GM12878 (cell line): ENCODE data around the gene AGER. TPM values are rescaled to one million over a fixed set of nuclear protein-coding genes. Genes with fewer than 3 reads are reported as not detected.

Experiments
- ATAC-seq: fragments of 200-7000 bp; cut with Tn5 transposase; 3 replicates; pipeline ENCODE4 v1.9.1; 2020; ENCODE audit warnings: mild to moderate bottlenecking, moderate library complexity
- BruUV-seq: library from RNA; stranded (reverse); fragments of 400-500 nt; replicated peaks from 2 replicates; lab custom pipeline; 2021; lab: Mats Ljungman, UMichigan
- CTCF ChIA-PET: fragments of 300-600 bp; sonication (Branson Sonifier 250); formaldehyde crosslinking; extraction: SDS; loops from one replicate; lab custom pipeline; 2021; ENCODE audit warnings: inconsistent platforms; lab: Yijun Ruan, JAX
- POLR2A ChIA-PET: fragments of 350-600 bp; formaldehyde crosslinking; extraction: SDS; loops from one replicate; lab custom pipeline; 2021; ENCODE audit warnings: inconsistent platforms; lab: Charles Lee
- RAD21 ChIA-PET: fragments of 300-600 bp; sonication (Branson Sonifier 250); formaldehyde crosslinking; loops from one replicate; lab custom pipeline; 2023; ENCODE audit warnings: antibody characterized with exemption; ENCODE audit not compliant: unreplicated experiment; lab: Charles Lee
- SMC1A ChIA-PET: fragments of 300-600 bp; sonication (Branson Sonifier 250); formaldehyde crosslinking; loops from one replicate; lab custom pipeline; 2023; ENCODE audit not compliant: unreplicated experiment, uncharacterized antibody; lab: Charles Lee
- DNase-seq: peaks from one replicate; pipeline ENCODE4 v3.0.0-alpha.2; 2011; ENCODE audit warnings: low read depth, low spot score
- FAIRE-seq: peaks from 3 replicates; lab custom pipeline; 2011; peaks lifted over from hg19 to GRCh38; lab: Jason Lieb, UNC
- H2AFZ ChIP-seq: 2 replicates; pipeline ENCODE4 v1.6.0; 2011; ENCODE audit warnings: low read depth, low read length, control low read depth; ENCODE audit not compliant: control insufficient read depth
- H3K27ac ChIP-seq: 2 replicates; pipeline ENCODE4 v1.5.1; 2011; ENCODE audit warnings: control low read depth; ENCODE audit not compliant: control insufficient read depth, insufficient read depth
- H3K27me3 ChIP-seq, 2 experiments: replicated peaks in 1 of 2; 2 replicates each; pipeline versions ENCODE4 v1.6.0 to v1.6.1; 2011; ENCODE audit warnings: low read length in 1 of 2; ENCODE audit not compliant: control insufficient read depth in 2 of 2, insufficient read depth in 2 of 2
- H3K36me3 ChIP-seq, 2 experiments: 2 replicates each; pipeline ENCODE4 v1.5.1; 2011; ENCODE audit warnings: low read length in 1 of 2; ENCODE audit not compliant: control insufficient read depth in 2 of 2, insufficient read depth in 2 of 2
- H3K4me1 ChIP-seq: 2 replicates; pipeline ENCODE4 v1.6.1; 2011; ENCODE audit warnings: mild to moderate bottlenecking, low read length, moderate library complexity, mixed read lengths; ENCODE audit not compliant: control insufficient read depth, insufficient read depth
- H3K4me2 ChIP-seq: 2 replicates; pipeline ENCODE4 v1.6.0; 2011; ENCODE audit warnings: control low read depth; ENCODE audit not compliant: control insufficient read depth, insufficient read depth
- H3K4me3 ChIP-seq: fragments of 200-600 bp; sonication (generic); 2 replicates; pipeline ENCODE4 v1.5.1; 2016
- H3K79me2 ChIP-seq: 2 replicates; pipeline ENCODE4 v1.6.0; 2011; ENCODE audit warnings: low read length; ENCODE audit not compliant: control insufficient read depth, insufficient read depth
- H3K9ac ChIP-seq: 2 replicates; pipeline ENCODE4 v1.8.0; 2011; ENCODE audit warnings: low read length, control low read depth, mixed read lengths; ENCODE audit not compliant: control insufficient read depth, insufficient read depth
- H3K9me3 ChIP-seq: replicated peaks from 3 replicates; pipeline ENCODE4 v1.5.1; 2011; ENCODE audit warnings: mild to moderate bottlenecking, low read length; ENCODE audit not compliant: control insufficient read depth, insufficient read depth
- H4K20me1 ChIP-seq: 2 replicates; pipeline ENCODE4 v1.6.0; 2011; ENCODE audit not compliant: control insufficient read depth, insufficient read depth
- ATF7 ChIP-seq: fragments of 450-650 bp; IDR thresholded peaks from 2 replicates; pipeline ENCODE4 v1.6.1; 2016; ENCODE audit warnings: low read depth, mild to moderate bottlenecking
- CTCF ChIP-seq, 3 experiments: IDR thresholded peaks in 2 of 3; conservative IDR thresholded peaks in 1 of 3; 2 replicates each; pipeline ENCODE4 v1.5.1; 2011; ENCODE audit warnings: low read depth in 3 of 3, low read length in 3 of 3, mild to moderate bottlenecking in 3 of 3, control low read depth in 2 of 3, moderate library complexity in 2 of 3, inconsistent platforms in 1 of 3, mixed read lengths in 1 of 3; ENCODE audit not compliant: control insufficient read depth in 2 of 3, insufficient read depth in 1 of 3; ENCODE audit errors: extremely low read depth in 1 of 3
- EED ChIP-seq: sonication (generic); IDR thresholded peaks from 2 replicates; pipeline ENCODE4 v1.6.1; 2016; ENCODE audit warnings: antibody characterized with exemption, low read depth
- EP300 ChIP-seq, 2 experiments: fragments of 150-350 bp in 1 of 2; IDR thresholded peaks; 2 replicates each; pipeline ENCODE4 v1.6.1; 2011 to 2012; ENCODE audit warnings: low read depth in 2 of 2, low read length in 2 of 2, borderline replicate concordance in 1 of 2, improper control_type of control experiment in 1 of 2, inconsistent platforms in 1 of 2; ENCODE audit not compliant: control insufficient read depth in 1 of 2
- MYB ChIP-seq: fragments of 150-350 bp; IDR thresholded peaks from 2 replicates; pipeline ENCODE4 v1.6.1; 2014; ENCODE audit warnings: mild to moderate bottlenecking, low read depth, low read length, borderline replicate concordance
- RELA ChIP-seq: fragments of 450-650 bp; IDR thresholded peaks from 2 replicates; pipeline ENCODE4 v1.8.0; 2014; ENCODE audit warnings: borderline replicate concordance; ENCODE audit not compliant: partially characterized antibody
- SMARCA5 ChIP-seq: fragments of 450-650 bp; IDR thresholded peaks from 2 replicates; pipeline ENCODE4 v1.6.1; 2017; ENCODE audit warnings: mild to moderate bottlenecking
- SMC3 ChIP-seq: IDR thresholded peaks from 2 replicates; pipeline ENCODE4 v1.6.1; 2011; ENCODE audit warnings: low read length, improper control_type of control experiment, borderline replicate concordance
- TCF3 ChIP-seq: IDR thresholded peaks from 2 replicates; pipeline ENCODE4 v1.6.1; 2012; ENCODE audit warnings: low read depth, mild to moderate bottlenecking, low read length, borderline replicate concordance; ENCODE audit not compliant: insufficient read depth
- ZBTB11 ChIP-seq: fragments of 450-650 bp; formaldehyde crosslinking; IDR thresholded peaks from 2 replicates; pipeline ENCODE4 v1.5.0; 2022; ENCODE audit warnings: mild to moderate bottlenecking, missing genetic modification characterization
- ZNF207 ChIP-seq: fragments of 450-650 bp; IDR thresholded peaks from 2 replicates; pipeline ENCODE4 v1.6.1; 2014; ENCODE audit warnings: antibody characterized with exemption, mild to moderate bottlenecking, borderline replicate concordance
- ZNF274 ChIP-seq: IDR thresholded peaks from one replicate; pipeline ENCODE4 v1.8.0; 2011; ENCODE audit not compliant: insufficient read length, insufficient read depth
- WGBS: methylation state at CpG from one replicate; pipeline ENCODE4 v1.1.6; 2016; ENCODE audit warnings: low lambda C conversion rate; ENCODE audit not compliant: insufficient replicate concordance, insufficient coverage; ENCODE audit errors: missing lambda C conversion rate; 5-methylcytosine and 5-hydroxymethylcytosine counted together
- in situ Hi-C: fragments of 300-500 bp; cut with MboI; formaldehyde crosslinking; loops from 9 replicates; pipeline ENCODE4 v1.14.3; 2018; ENCODE audit warnings: mixed read lengths
- intact Hi-C: fragments of 100-400 bp; cut with micrococcal nuclease; formaldehyde crosslinking; loops from one replicate; pipeline ENCODE4 v1.14.2; 2022; ENCODE audit not compliant: unreplicated experiment
- polyA plus RNA-seq, 11 experiments: library from polyadenylated mRNA; depleted of rRNA in 4 of 11; unstranded in 6 of 11; stranded (reverse) in 5 of 11; fragments of >200 nt; fragmentation: Nextera tagmentation in 4 of 11; fragmentation: Illumina TruSeq in 1 of 11; extraction: Ambion mirVana in 4 of 11; extraction: Trizol in 1 of 11; gene quantifications; 1 replicate in 1 of 11; 2 replicates in 10 of 11; pipeline versions ENCODE4 v1.2.1 to v1.2.3, GENCODE V29; 2011 to 2016; ENCODE audit warnings: inconsistent platforms in 2 of 11, missing spikeins in 2 of 11, low read depth in 1 of 11
- total RNA-seq, 4 experiments: library from RNA; depleted of rRNA in 3 of 4; stranded (reverse); fragments of >200 nt in 3 of 4; fragmentation: Illumina TruSeq in 1 of 4; extraction: Trizol in 1 of 4; gene quantifications; 2 replicates each; pipeline versions ENCODE4 v1.2.1 to v1.2.3, GENCODE V29; 2013 to 2021

AGER gene
- total and polyA plus RNA-seq, 10 of the 15 experiments (the other 5 are each of a cell fraction or from before 2014, with no cell fraction given), result 1.1 to 18.2 (median 3.9) TPM

GRCh38 chr6:32198345-32198696 lies 14.3 kb upstream of the AGER start (continued):
- no peak for TF ChIP-seq ZBTB11
- no peak for TF ChIP-seq TCF3
- TF ChIP-seq, all 136 proteins: peak for 0

- FAIRE-seq (no peak), DNase-seq (no peak), ATAC-seq (no peak)
- ChIA-PET CTCF (interaction anchor here (0.6 to 1.5 kb wide), 6 partner anchors 18 to 201 kb away, joined by 3 to 4 read pairs (median 3); no protein-coding TSS in a partner anchor), SMC1A (interaction anchor here (0.6 to 1.1 kb wide), 4 partner anchors 11 to 589 kb away, joined by 3 to 4 read pairs (median 3); no protein-coding TSS in a partner anchor), POLR2A (interaction anchor here (0.5 to 1.6 kb wide), 9 partner anchors 8 to 1215 kb away, joined by 3 to 6 read pairs (median 5); partner anchors contain the start of genes AGPAT1, ATF6B and PSMB8), RAD21 (interaction anchor here (1.8 kb wide), 1 partner anchor 68 kb away, joined by 6 read pairs; no protein-coding TSS in a partner anchor)
- Histone ChIP-seq H2AFZ (peak overlapping the region; percentile 84), H3K4me1 (peaks cover 26% of the 10 kb centered on the region), H3K79me2 (peaks cover 16% of the 10 kb centered on the region), H3K9me3 (no peaks in the 10 kb centered on the region), H3K4me3 (peak overlapping the region; percentile 76), H3K9ac (peak overlapping the region; percentile 100), H3K27me3 (no peaks in the 10 kb centered on the region), H3K27ac (peak overlapping the region; percentile 99), H4K20me1 (no peaks in the 10 kb centered on the region), H3K4me2 (peak overlapping the region; percentile 79), H3K36me3 (no peaks in the 10 kb centered on the region)
- no TSS peak for BruUV-seq
- intact Hi-C loops, result loop anchor here (5.0 kb wide), 1 partner anchor 40 kb away; no protein-coding TSS in a partner anchor
- WGBS, result 21% methylated on average over 28 of the region's 28 CpGs
- in situ Hi-C loops, result no loop called here
- TF ChIP-seq ZNF274, result no peak
- TF ChIP-seq MYB, result no peak
- TF ChIP-seq EP300 (IDR thresholded peaks at IDR 0.05; ENCODE audit: borderline replicate concordance in 1 of 2, control insufficient read depth in 1 of 2, low read depth in 2 of 2, low read length in 2 of 2), result 0 out of 4 replicates have a peak, but pooled peaks of 1 of the 2 experiments have one; percentile 3
- TF ChIP-seq CTCF (IDR thresholded peaks at IDR 0.05 in 2 of 3, conservative IDR thresholded peaks at IDR 0.05 in 1 of 3; ENCODE audit: control insufficient read depth in 2 of 3, extremely low read depth in 1 of 3, insufficient read depth in 1 of 3, low read depth in 3 of 3, low read length in 3 of 3), result peak in 1 of 3 experiments; percentile 27; a peak in 1 of 6 replicates
- TF ChIP-seq RELA, result peak; percentile 35
- TF ChIP-seq EED, result peak; percentile 43; the same call in 1 of the 2 replicates
- no peak for TF ChIP-seq ZNF207
- peak; percentile 13; the same call in 1 of the 2 replicates for TF ChIP-seq SMC3
- TF ChIP-seq ATF7, result peak; percentile 0; the same call in 1 of the 2 replicates
- TF ChIP-seq SMARCA5, result peak; percentile 23; the same call in 1 of the 2 replicates
Observed at GRCh38 chr6:32196682-32197616, 12.9 kb upstream of the AGER start.
